ENCODE results near the gene DAPK1. TPM values are rescaled to one million over a fixed set of nuclear protein-coding genes. Genes with fewer than 3 reads are reported as not detected.

DAPK1 gene
- total and polyA plus RNA-seq, 10 of the 15 experiments (the other 5 are each of a cell fraction or from before 2014, with no cell fraction given): 8.2 to 94.7 (median 51.6) TPM

DNA sequence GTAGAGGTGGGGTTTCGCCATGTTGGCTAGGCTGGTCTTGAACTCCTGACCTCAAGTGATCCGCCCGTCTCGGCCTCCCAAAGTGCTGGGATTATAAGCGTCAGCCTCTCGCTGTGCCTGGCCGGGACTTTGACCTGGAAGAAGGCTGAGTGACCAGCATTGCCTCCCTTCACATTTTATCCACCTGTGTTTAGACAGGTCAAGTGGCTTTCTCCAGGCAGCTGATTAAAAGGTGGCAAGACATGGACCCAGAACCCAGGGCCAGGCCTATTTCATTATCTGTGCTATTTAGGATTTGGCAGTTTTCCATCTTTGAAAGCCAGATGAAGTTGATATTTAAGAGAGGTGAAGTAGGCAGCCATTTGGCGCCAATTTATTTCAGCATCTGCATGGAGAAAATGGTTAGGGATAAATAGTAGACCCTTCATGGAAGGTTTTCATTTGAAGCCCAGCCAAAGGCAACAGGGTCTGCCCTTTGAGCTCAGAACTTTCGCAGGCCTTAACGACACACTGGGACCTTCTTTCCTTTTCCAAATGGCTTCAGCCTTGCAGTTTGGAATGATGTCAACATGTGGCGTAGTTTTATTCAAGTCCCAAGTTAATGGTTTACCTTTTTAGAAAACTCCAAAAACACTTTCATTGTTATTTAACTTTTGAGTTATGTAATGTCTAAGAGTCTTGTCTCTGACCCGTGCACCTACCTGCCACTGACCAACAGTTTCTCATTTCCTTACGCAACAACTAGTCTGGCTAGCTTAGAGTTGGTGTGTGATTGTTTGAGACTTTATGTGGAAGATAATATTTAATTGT is 8.4 kb downstream of the DAPK1 start:
- Histone ChIP-seq H3K9ac (ENCODE audit: control insufficient read depth, insufficient read depth, low read length) (no peak overlapping the region), H3K27me3 (replicated peaks in 1 of 2; ENCODE audit: control insufficient read depth in 2 of 2, insufficient read depth in 2 of 2, low read length in 1 of 2) (no peaks in the 10 kb centered on the region), H3K36me3 (ENCODE audit: control insufficient read depth in 2 of 2, insufficient read depth in 2 of 2, low read length in 1 of 2) (peaks cover 0 to 16% of the 10 kb centered on the region in 2 experiments; a peak in 3 of 4 replicates), H3K79me2 (ENCODE audit: control insufficient read depth, insufficient read depth, low read length) (peaks cover 34% of the 10 kb centered on the region), H2AFZ (ENCODE audit: control insufficient read depth, low read depth, low read length) (no peak overlapping the region), H3K27ac (ENCODE audit: control insufficient read depth, insufficient read depth) (no peak overlapping the region), H3K4me1 (ENCODE audit: control insufficient read depth, insufficient read depth, low read length) (peaks cover 10% of the 10 kb centered on the region), H3K4me3 (no peak overlapping the region), H3K4me2 (ENCODE audit: control insufficient read depth, insufficient read depth) (no peak overlapping the region), H3K9me3 (replicated peaks; ENCODE audit: control insufficient read depth, insufficient read depth, low read length) (no peaks in the 10 kb centered on the region), H4K20me1 (ENCODE audit: control insufficient read depth, insufficient read depth) (no peaks in the 10 kb centered on the region)
- in situ Hi-C loops (cut with MboI): no loop called here
- whole genome bisulfite sequencing (ENCODE audit: insufficient coverage, insufficient replicate concordance, low lambda C conversion rate, missing lambda C conversion rate): 90% methylated on average over 13 of the region's 13 CpGs
- ATAC-seq (no peak), FAIRE-seq (no peak), DNase-seq (ENCODE audit: low read depth, low spot score) (no peak)
- no peak for TF ChIP-seq NFIC (IDR thresholded peaks at IDR 0.05; ENCODE audit: low read depth, low read length)
- TF ChIP-seq MTA3 (IDR thresholded peaks at IDR 0.05; ENCODE audit: borderline replicate concordance, low read length): no peak
- TF ChIP-seq CEBPB (IDR thresholded peaks at IDR 0.05; ENCODE audit: borderline replicate concordance in 1 of 2, low read depth in 2 of 2, low read length in 2 of 2): no peak
- no peak for TF ChIP-seq HCFC1 (IDR thresholded peaks at IDR 0.05; ENCODE audit: low read length)
- no peak for TF ChIP-seq RB1 (IDR thresholded peaks at IDR 0.05; ENCODE audit: borderline replicate concordance)
- ChIA-PET POLR2A (no interaction called here), SMC1A (ENCODE audit: uncharacterized antibody, unreplicated experiment) (interaction anchor here (0.6 to 1.2 kb wide), 3 partner anchors 9 to 31 kb away, joined by 3 to 4 read pairs (median 3); no protein-coding TSS in a partner anchor), CTCF (interaction anchor here (0.7 kb wide), 1 partner anchor 157 kb away, joined by 4 read pairs; no protein-coding TSS in a partner anchor), RAD21 (ENCODE audit: unreplicated experiment) (interaction anchor here (0.7 kb wide), 1 partner anchor 169 kb away, joined by 3 read pairs; no protein-coding TSS in a partner anchor)
- no TSS peak for BruUV-seq (replicated peaks)
- intact Hi-C loops (cut with micrococcal nuclease; ENCODE audit: unreplicated experiment): loop anchor here (10.0 kb wide), 1 partner anchor 1151 kb away; the partner anchor contains the start of gene TUT7

DNA sequence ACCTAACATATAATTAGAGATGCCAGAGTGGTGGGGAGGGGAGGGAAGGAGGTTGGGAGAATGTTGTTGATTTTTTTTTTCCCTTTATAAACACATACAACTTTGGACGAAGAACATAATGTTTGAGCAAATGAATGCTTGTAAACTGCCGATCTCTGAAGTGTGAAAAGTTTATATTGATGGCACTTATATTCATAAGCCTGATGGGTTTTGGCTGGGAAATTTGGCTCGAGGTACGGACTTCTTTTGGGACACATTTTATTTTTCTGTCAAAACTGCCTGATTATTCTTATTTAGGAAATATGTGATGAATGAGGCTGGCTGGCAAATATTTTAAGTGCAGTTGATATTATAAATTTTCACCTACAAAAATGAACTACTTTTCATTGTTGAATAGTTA is 9.9 kb downstream of the DAPK1 start:
- no peak for FAIRE-seq
- Histone ChIP-seq H3K9me3 (replicated peaks; ENCODE audit: control insufficient read depth, insufficient read depth, low read length) (no peaks in the 10 kb centered on the region), H3K27ac (ENCODE audit: control insufficient read depth, insufficient read depth) (no peak overlapping the region), H3K79me2 (ENCODE audit: control insufficient read depth, insufficient read depth, low read length) (peaks cover 20% of the 10 kb centered on the region), H3K4me2 (ENCODE audit: control insufficient read depth, insufficient read depth) (no peak overlapping the region), H3K36me3 (ENCODE audit: control insufficient read depth in 2 of 2, insufficient read depth in 2 of 2, low read length in 1 of 2) (peaks cover 0 to 16% of the 10 kb centered on the region in 2 experiments; a peak in 3 of 4 replicates), H3K4me3 (no peak overlapping the region), H3K27me3 (replicated peaks in 1 of 2; ENCODE audit: control insufficient read depth in 2 of 2, insufficient read depth in 2 of 2, low read length in 1 of 2) (no peaks in the 10 kb centered on the region), H4K20me1 (ENCODE audit: control insufficient read depth, insufficient read depth) (no peaks in the 10 kb centered on the region), H3K9ac (ENCODE audit: control insufficient read depth, insufficient read depth, low read length) (no peak overlapping the region), H3K4me1 (ENCODE audit: control insufficient read depth, insufficient read depth, low read length) (peaks cover 3% of the 10 kb centered on the region), H2AFZ (ENCODE audit: control insufficient read depth, low read depth, low read length) (no peak overlapping the region)
- ChIA-PET RAD21 (ENCODE audit: unreplicated experiment) (no interaction called here), SMC1A (ENCODE audit: uncharacterized antibody, unreplicated experiment) (no interaction called here), POLR2A (no interaction called here), CTCF (no interaction called here)
- no peak for ATAC-seq
- 87% methylated on average over 4 of the region's 4 CpGs for WGBS (ENCODE audit: insufficient coverage, insufficient replicate concordance, low lambda C conversion rate, missing lambda C conversion rate)
- no peak for DNase-seq (ENCODE audit: low read depth, low spot score)
- intact Hi-C loops (cut with micrococcal nuclease; ENCODE audit: unreplicated experiment) (loop anchor here (10.0 kb wide), 1 partner anchor 1153 kb away; the partner anchor contains the start of gene TUT7), in situ Hi-C loops (cut with MboI) (no loop called here)
- BruUV-seq (replicated peaks): no TSS peak
- TF ChIP-seq SUPT20H (IDR thresholded peaks at IDR 0.05; ENCODE audit: borderline replicate concordance, control insufficient read depth, low read depth, low read length): no peak
- no peak for TF ChIP-seq GABPA (IDR thresholded peaks at IDR 0.05; ENCODE audit: low read depth)
- TF ChIP-seq, protein P1, sequence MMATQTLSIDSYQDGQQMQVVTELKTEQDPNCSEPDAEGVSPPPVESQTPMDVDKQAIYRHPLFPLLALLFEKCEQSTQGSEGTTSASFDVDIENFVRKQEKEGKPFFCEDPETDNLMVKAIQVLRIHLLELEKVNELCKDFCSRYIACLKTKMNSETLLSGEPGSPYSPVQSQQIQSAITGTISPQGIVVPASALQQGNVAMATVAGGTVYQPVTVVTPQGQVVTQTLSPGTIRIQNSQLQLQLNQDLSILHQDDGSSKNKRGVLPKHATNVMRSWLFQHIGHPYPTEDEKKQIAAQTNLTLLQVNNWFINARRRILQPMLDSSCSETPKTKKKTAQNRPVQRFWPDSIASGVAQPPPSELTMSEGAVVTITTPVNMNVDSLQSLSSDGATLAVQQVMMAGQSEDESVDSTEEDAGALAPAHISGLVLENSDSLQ (IDR thresholded peaks at IDR 0.05): no peak
- no peak for TF ChIP-seq STAT3 (IDR thresholded peaks at IDR 0.05; ENCODE audit: low read depth, low read length)
- TF ChIP-seq, protein P2, sequence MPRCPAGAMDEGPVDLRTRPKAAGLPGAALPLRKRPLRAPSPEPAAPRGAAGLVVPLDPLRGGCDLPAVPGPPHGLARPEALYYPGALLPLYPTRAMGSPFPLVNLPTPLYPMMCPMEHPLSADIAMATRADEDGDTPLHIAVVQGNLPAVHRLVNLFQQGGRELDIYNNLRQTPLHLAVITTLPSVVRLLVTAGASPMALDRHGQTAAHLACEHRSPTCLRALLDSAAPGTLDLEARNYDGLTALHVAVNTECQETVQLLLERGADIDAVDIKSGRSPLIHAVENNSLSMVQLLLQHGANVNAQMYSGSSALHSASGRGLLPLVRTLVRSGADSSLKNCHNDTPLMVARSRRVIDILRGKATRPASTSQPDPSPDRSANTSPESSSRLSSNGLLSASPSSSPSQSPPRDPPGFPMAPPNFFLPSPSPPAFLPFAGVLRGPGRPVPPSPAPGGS (IDR thresholded peaks at IDR 0.05; ENCODE audit: borderline replicate concordance, insufficient read depth, low read depth, low read length, poor library complexity, severe bottlenecking): no peak
- no peak for TF ChIP-seq GATAD2B (conservative IDR thresholded peaks at IDR 0.05; ENCODE audit: low read depth)
- TF ChIP-seq, protein P3, sequence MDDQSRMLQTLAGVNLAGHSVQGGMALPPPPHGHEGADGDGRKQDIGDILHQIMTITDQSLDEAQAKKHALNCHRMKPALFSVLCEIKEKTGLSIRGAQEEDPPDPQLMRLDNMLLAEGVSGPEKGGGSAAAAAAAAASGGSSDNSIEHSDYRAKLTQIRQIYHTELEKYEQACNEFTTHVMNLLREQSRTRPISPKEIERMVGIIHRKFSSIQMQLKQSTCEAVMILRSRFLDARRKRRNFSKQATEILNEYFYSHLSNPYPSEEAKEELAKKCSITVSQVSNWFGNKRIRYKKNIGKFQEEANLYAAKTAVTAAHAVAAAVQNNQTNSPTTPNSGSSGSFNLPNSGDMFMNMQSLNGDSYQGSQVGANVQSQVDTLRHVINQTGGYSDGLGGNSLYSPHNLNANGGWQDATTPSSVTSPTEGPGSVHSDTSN (IDR thresholded peaks at IDR 0.05; ENCODE audit: insufficient replicate concordance, low read depth, low read length): no peak
